Activated T-cell treated with anti-CD3 and anti-CD28 coated beads, Interleukin-2, amount 50 U/mL, for 72 hours (primary cell): ENCODE measurements around the gene CMC4. TPM values are rescaled to one million over a fixed set of nuclear protein-coding genes. Genes with fewer than 3 reads are reported as not detected.

ENCODE experiments used
- total RNA-seq, 2 donors: library from RNA; stranded (reverse); gene quantifications; one replicate each; pipeline ENCODE4 v1.2.3, GENCODE V29; 2022

Gene CMC4
- total RNA-seq, 2 donors from 2014 or later = 9.4 to 15.0 TPM

Other genes starting within 250 kb of the CMC4 start
- gene SMIM9, start 236.5 kb downstream of the CMC4 start, total RNA-seq = not detected
- 10 to 100 TPM; 50.6 to 63.7 TPM for gene F8A1, start 184.8 kb downstream of the CMC4 start, total RNA-seq
- 10 to 100 TPM; 15.0 to 19.5 TPM for gene F8, start 48.4 kb downstream of the CMC4 start, total RNA-seq
- 10 to 100 TPM; 34.6 to 42.8 TPM for gene FUNDC2, start 44.3 kb downstream of the CMC4 start, total RNA-seq
- gene MTCP1, start within 50 bp of the CMC4 start, total RNA-seq = 10 to 100 TPM; 18.5 to 33.1 TPM
- gene BRCC3, start 372 bp upstream of the CMC4 start, total RNA-seq = 10 to 100 TPM; 25.9 to 33.3 TPM
- 10 to 100 TPM; 61.6 to 66.3 TPM for gene VBP1, start 145.3 kb upstream of the CMC4 start, total RNA-seq
- 10 to 100 TPM; 36.4 to 39.2 TPM for gene RAB39B, start 193.4 kb upstream of the CMC4 start, total RNA-seq